Measurements from ENCODE around the gene FGD4.

The FGD4 gene

DNA sequence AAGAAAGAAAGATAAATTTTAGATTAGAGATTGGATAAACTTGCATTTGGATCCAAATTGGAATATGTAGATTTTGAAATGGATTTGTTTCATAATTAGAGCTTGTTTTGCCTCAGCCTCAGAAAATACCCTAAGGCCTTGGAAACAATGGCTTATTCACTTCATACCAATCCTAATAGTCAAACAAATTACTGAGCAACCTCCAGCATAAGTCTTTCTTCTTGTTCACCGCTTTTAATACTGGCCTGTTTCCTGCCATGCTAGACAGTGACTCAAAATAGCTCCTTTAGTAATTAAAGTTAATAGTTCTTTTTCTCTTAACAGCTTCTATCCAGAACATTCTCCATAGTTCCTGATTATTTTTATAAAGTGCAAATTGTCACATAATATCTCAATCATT lies 168.9 kb downstream of the FGD4 start:
- peak in 1 of 2 donors; percentile 66 for DNase-seq

- DNase-seq = no peak
Observed at GRCh38 chr12:32569259-32569658, 169.9 kb downstream of the FGD4 start.

- no peak for DNase-seq
Observed at GRCh38 chr12:32574585-32574984, 175.2 kb downstream of the FGD4 start.

GRCh38 chr12:32577328-32577727 lies 178.0 kb downstream of the FGD4 start:
- no peak for DNase-seq

DNA sequence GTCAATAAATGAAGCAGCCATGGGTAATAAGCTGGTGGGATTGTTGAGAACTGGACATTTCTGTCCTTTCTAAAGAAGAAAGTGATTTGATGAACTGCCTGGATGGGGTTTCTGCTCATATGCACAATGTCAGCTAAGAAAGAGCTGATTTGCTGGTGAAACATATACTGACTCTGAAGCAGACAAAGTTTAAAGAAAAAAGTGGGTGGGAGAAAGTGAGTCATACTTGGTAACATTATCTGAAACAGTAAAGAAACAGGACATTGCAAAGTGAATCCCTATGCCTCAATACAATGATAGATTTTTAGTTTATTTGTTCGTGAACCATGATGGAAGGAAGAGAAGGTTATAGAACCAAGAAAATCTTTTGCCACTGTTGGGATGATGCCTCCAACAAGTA lies 184.2 kb downstream of the FGD4 start:
- no peak for DNase-seq

- DNase-seq = no peak
Observed at GRCh38 chr12:32585680-32586079, 186.3 kb downstream of the FGD4 start.

GRCh38 chr12:32586390-32586789 lies 187.0 kb downstream of the FGD4 start:
- DNase-seq = no peak

DNA sequence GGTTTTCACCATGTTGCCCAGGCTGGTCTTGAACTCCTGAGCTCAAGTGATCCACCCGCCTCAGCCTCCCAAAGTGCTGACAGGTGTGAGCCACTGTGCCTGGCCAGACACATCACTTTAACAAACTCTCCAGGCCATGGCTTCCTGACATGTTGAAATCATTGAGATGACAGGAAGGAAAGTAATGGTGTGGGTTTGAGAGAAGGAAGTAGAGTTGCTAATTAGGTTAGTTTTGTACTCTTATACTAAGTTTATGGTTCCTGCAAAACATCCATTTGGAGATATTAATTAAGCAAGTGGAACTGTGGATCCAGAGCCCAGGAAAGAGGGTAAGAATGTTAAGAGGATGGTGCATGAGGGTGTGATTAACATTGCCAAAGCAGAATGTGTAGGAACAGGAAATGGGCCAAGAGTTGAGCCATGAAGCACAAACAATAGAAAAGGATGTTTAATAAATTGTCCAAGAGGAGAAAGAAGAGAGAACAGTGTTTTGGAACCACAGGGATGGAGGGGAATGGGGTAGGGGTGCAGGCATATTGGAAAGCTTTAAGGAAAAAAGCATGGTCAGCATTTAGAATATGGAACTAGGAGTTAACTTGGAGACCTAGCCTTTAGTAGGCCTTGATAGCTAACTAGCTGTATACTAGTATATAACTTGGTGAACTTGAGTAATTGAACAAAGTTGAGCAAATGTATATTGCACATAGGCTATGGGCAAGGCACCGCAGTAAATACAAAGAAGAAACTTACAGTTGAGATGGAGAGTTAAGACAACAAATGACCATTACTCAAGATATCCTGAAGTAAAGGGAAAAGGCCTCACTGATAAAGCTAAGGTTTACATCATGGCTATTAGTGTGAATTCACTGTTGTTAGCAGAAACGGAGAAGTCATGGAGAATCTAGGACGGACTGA lies 188.5 kb downstream of the FGD4 start:
- DNase-seq = no peak

DNA sequence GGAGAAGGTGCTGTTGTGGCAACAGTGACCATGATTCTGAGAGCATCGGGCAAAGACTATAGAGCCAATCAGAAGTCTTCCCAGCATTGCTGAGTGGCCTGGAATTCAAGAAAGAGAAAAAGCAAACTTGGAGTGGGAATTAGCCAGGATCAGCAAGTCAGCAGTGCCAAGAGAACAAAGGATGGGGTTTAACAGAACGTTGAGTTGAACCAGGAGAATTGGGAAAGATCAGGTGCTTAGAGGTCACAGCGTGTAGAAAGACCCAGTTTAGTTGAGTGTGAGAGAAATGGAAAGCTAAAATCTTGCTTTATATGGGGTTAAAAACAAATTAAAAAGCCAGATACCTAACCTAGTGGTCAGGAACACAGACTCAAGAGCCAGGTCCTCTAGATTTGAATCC lies 189.2 kb downstream of the FGD4 start:
- DNase-seq = no peak

DNA sequence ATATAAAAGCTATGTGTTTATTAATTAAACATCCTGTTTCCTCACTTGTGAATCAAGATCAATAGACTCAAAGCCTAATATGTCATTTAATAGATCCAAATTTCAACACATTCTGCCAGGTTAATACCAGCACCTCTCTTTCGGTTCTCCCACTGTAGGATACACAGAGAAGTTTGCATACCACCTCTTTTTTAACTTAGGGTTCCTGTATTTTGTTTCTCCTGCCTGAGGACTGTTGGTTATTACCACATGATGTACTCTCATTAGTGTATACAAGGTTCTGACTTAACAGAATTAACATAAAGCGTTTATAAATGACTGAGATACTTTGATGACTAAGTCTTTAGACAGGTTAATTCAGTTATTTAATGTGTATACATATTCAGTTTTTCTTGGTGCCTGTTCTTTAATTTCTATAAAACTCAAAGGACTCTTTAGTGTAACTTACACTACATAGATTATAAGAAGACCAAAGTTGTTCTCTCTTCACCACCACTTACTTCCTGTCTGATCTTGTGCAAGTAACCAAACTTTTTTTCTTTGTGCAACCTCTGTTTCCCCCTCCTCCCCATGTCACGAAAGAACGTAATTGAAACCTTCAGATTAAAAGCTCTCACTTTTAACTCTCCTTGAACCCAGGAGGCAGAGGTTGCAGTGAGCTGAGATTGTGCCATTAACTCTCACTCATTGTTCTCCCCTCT lies 190.0 kb downstream of the FGD4 start:
- DNase-seq = no peak

GRCh38 chr12:32595251-32595650 lies 195.9 kb downstream of the FGD4 start:
- no peak for DNase-seq

DNA sequence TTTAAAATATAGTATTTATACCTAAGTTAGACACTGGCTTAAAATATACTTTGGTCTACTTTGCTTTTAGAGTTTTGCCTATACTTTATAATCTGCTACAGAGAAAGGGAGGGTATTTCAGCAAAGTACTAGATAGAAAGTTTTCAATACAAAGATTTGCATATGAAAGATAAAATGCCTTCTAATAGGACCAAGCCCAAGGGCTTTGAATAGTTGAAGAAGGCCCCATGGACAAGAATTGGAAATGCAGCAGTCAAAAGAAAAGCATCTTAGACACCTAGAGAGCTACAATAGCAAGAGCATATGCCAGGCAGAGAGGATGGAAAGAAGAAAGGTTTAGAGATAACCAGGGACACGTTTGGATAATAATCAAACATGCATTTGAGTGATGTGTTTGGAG lies 196.7 kb downstream of the FGD4 start:
- DNase-seq = no peak

GRCh38 chr12:32598688-32599087 lies 199.3 kb downstream of the FGD4 start:
- no peak for DNase-seq

- no peak for DNase-seq
Observed at GRCh38 chr12:32600681-32601080, 201.3 kb downstream of the FGD4 start.

DNA sequence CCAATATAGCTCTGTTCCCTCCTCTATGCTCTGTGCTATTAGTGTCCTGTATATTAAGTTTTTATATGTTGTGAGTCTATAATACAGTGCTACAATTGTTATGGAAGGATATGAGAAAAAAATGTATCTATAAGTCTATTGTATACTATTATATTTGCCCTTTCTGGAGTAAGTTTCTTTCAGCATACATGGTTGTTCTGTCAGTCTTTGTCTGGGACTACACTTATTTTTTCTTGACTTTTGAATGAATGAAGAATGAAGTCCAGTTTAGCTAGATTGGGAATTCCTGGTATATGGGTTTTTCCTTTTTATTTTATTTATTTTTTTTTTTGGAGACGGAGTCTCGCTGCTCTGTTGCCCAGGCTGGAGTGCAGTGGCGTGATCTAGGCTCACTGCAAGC lies 203.7 kb downstream of the FGD4 start:
- no peak for DNase-seq

DNA sequence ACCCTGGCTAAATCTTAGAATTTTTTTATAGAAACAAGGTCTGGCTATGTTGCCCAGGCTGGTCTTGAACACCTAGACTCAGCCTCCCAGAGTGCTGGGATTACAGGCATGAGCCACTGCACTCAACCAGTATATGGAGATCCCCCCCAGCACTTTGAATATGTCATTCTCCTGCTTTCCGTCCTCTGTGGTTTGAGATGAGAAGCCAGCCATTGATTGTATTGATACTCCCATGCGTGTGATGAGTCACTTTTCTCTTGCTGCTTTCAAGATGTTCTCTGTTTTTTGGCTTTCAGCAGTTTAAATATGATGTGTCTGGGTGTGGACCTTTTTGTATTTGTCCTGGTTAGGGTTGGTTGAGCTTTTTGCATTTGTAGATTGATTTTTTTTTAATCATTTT lies 204.5 kb downstream of the FGD4 start:
- DNase-seq = no peak

- no peak for DNase-seq
Observed at GRCh38 chr12:32604565-32604964, 205.2 kb downstream of the FGD4 start.

- no peak for DNase-seq
Observed at GRCh38 chr12:32605326-32606095, 206.2 kb downstream of the FGD4 start.

- no peak for DNase-seq
Observed at GRCh38 chr12:32606443-32606842, 207.1 kb downstream of the FGD4 start.

GRCh38 chr12:32609966-32610365 lies 210.6 kb downstream of the FGD4 start:
- DNase-seq = no peak

DNA sequence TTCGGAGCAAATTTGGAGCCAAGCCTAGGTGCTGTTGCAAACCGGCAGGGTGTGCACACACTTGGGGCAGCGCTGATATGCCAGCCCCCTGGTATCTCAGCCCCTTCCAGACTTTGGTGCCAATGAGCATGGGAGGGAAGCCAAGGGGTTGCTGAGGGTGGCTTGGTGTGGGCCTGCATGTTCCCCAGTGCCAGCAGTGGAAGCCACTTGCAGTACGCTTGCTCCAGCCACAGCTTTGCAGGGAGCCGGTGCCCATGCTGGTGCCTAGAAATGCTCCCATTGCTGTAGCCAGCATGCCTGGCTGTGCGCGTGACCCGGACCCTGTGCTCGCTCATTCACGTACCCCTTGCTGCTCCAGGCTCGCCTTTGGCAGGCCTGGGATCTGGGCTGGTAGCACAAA lies 212.6 kb downstream of the FGD4 start:
- DNase-seq = no peak

- no peak for DNase-seq
Observed at GRCh38 chr12:32612658-32613614, 213.6 kb downstream of the FGD4 start.
